GM21717 (cell line): ENCODE results near the gene FRAT1.
"Not testable (repeated sequence)": the region's sequence is repeated elsewhere in the genome, so short reads cannot be mapped to it uniquely, and the experiment has no call there.

Source experiments
- ATAC-seq: cut with Tn5 transposase; IDR thresholded peaks from one replicate; pipeline ENCODE4 v1.9.1; 2021; ENCODE audit warnings: mild to moderate bottlenecking, moderate library complexity; ENCODE audit not compliant: unreplicated experiment

The FRAT1 gene

GRCh38 chr10:97318772-97319651, at the start of gene FRAT1:
FRAT1 (plus strand) TSS chr10:97319271; CDS start chr10:97319454, 183 bp downstream.
- peak; percentile 74 for ATAC-seq

- ATAC-seq: no peak
Measured at GRCh38 chr10:97270523-97271154, 48.4 kb upstream of the FRAT1 start.

GRCh38 chr10:97273700-97274099, 45.4 kb upstream of the FRAT1 start:
- no peak for ATAC-seq

- no peak for ATAC-seq
Measured at GRCh38 chr10:97274828-97275227, 44.2 kb upstream of the FRAT1 start.

GRCh38 chr10:97277551-97277950, 41.5 kb upstream of the FRAT1 start:
- no peak for ATAC-seq

DNA sequence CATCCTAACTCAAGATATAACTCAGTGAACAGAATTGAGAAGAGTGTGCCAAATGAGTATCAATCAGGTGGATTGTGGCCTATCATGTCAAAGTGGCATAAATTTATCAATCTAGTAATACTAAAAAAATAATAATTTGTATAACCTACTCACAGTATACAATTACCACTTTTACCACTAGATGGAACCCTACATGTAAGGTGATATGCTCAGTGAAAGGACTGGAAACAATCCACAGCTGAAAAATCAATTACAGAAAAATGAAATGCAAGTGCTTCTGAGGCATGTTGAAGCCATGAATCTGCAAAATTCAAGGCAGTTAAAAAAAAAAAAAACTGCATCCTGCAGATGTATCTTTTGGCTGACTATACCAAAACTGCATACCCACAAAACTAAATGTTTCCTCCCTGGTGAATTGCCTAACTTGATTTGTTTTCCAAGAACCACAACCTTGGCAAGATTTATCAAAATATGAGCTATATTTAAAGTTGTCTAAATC, 40.5 kb upstream of the FRAT1 start:
- ATAC-seq: no peak

GRCh38 chr10:97279121-97279815, 39.8 kb upstream of the FRAT1 start:
- no peak for ATAC-seq

DNA sequence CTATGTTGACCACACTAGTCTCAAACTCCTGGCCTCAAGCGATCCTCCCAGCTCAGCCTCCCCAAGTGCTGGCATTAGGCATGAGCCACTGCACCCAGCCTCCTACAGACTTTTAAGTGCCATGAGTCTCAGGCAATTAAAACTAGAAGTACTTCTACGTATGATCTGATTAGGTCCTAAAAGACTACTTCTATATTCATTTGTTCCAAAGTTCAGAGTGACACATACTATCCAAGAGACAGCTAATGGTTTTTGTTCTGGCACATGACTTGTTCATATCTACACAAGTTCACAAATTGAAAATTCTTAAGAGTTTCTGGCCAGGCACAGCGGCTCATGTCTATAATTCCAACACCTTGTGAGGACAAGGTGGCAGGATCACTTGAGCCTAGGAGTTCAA, 38.3 kb upstream of the FRAT1 start:
- ATAC-seq: no peak

- ATAC-seq: not testable (repeated sequence)
Measured at GRCh38 chr10:97290076-97290475, 29.0 kb upstream of the FRAT1 start.

GRCh38 chr10:97290576-97291356, 28.3 kb upstream of the FRAT1 start:
- ATAC-seq: not testable (repeated sequence)

DNA sequence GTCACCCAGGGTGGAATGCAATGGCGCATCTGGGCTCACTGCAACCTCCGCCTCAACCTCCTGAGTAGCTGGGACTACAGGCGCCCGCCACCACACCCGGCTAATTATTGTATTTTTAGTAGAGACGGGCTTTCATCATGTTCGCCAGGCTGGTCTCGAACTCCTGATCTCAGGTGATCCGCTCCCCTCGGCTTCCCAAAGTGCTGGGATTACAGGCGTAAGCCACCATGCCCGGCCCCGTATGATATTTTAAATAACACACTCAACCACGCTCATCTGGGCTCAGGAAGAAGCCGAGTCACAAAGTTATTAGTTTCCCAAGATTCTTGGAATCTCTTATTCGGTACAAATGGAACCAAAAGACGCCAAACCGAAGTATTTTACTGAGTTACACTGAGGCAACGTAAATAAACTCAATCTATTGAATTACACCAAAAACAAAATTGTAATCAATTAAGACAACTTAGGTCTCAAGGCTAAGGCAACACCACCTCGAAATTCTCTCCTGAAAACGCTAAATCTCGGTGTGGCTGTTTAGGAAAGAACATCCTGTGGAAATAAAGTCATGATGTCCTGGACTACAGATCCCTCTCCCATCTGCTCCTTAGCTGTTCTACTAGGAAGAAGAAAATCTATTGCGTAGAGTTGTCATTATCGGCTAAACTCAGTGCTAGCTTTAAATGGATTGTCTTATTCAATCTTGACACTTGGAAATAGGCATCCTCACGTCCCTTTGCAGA, 27.5 kb upstream of the FRAT1 start:
- no peak for ATAC-seq

DNA sequence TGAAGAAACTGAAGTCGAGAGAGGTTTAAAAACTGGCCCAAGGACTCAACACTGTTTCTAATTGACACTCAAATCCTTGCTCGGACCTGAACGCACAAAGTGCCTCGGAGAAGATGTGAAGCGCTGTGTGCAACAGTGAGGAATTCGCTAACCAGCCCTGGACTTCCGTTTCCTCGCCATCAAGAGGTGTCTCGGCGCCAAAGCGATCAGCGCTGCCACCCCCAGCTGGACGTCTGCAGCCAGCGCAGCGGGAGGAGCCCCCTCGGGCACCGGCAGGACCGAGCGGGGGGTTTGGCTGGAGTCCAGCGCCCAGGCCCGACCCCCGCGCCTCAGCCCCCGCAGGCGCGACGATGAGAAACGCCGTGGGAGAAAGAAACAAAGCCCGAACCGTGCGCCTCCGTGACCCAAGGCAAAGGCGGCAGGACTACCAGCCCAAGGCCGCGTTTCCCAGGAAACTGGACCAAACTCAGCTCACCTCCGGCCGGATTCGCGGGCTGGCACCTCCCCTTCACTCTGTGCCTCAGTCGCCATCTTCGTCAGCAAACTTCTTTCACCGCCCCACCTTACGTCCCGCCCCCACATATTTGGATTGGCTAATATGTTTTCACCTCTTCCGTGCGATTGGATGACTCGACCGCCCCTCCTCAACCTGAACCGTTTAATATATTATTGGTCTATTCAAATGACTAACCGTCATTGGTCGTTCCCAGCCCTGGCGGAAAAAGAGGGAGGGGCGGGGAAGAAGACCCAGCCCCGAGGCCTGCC, 26.8 kb upstream of the FRAT1 start, which contains the start of gene ARHGAP19:
Gene ARHGAP19, minus strand, starts transcription at position 541 of the 765 bp plus-strand sequence. Its CDS starts 10 bp downstream, at position 531.
- ATAC-seq: peak; percentile 94

DNA sequence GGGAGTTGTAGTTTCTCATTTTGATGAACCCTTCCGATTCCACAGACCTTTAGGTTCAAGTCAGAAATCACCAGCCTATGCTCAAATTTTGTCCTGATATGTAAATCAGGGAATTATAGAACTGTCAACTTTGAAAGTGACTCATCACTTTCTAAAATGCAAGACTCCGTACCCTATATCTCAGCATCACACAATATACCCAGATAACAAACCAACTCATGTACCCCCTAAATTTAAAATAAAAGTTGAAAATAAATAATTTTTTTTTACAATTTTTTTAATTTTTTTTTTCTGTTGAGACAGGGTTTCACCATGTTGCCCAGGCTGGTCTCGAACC, 26.2 kb upstream of the FRAT1 start:
- no peak for ATAC-seq

DNA sequence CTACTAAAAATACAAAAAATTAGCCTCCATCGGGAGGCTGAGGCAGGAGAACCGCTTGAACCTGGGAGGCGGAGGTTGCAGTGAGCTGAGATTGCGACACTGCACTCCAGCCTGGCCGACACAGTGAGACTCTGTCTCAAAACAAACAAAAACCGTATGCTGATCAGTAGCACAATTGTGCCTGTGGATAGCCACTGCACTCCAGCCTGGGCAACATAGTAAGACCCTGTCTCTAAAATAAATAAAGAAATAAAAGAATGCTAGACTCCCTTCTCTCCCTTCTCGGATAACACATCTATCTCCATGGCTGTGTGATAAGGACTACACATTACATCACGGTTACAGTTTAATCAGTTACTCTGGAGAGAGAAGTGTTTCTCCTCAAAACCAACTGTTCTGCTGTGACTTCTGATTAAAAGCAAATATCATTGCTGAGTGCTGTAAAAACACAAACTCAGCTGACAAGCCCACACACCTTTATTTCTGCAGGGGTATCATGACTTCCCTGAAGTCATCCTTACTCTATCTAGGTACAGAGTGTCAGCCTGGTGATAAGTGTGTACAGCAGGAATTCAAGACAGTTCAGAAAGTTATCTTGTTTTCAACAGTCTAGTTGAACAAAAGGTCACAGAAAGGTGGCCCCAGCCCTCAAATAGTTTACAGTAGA, 21.4 kb upstream of the FRAT1 start:
- no peak for ATAC-seq

- no peak for ATAC-seq
Measured at GRCh38 chr10:97298223-97298571, 20.9 kb upstream of the FRAT1 start.

DNA sequence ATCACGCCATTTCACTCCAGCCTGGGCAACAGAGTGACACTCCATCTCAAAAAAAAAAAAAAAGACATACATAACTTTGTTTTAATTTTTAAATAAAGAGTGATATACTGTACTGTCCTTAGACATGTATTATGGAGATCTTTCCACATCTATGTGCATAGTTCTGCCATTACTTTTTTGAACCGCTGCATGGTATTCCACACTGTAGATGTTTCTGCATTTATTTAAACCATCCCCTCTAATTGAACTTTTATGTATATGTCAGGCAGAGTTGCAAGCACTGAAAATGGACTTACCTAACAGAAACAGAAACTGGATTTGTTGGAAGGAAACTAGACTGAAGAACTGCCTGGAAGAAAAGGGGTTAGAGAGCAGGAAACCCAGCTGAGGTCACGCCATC, 18.1 kb upstream of the FRAT1 start:
- no peak for ATAC-seq

DNA sequence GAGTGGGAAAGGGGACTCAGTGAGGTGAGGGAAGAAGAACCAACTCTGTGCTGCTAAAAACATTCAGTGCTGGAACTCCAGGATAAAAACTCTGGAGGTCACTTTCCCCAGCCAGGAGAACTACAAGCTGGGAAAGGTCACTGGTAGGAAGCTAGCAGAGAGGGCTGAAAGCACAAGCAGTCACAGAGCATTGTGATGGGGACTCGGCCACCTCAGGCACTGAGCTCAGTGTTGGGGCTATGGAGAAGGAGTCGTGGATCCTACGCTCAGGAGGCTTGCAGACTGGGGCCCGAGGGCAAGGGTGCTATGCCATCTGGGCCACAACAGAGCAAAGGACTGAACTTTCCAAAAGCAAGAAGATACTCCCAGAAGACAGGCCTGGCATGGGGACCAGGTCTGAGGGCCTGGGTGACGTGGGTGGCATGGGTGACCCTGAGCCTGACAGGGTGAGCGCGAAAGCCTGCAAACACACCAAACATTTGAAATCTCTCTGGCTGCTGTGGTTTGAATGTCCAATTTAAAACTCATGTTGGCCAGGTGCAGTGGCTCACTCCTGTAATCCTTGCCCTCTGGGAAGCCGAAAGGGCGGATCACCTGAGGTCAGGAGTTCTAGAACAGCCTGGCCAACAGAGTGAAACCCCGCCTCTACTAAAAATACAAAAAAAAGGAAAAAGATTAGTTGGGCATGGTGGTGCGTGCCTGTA, 16.8 kb upstream of the FRAT1 start:
- ATAC-seq: no peak

DNA sequence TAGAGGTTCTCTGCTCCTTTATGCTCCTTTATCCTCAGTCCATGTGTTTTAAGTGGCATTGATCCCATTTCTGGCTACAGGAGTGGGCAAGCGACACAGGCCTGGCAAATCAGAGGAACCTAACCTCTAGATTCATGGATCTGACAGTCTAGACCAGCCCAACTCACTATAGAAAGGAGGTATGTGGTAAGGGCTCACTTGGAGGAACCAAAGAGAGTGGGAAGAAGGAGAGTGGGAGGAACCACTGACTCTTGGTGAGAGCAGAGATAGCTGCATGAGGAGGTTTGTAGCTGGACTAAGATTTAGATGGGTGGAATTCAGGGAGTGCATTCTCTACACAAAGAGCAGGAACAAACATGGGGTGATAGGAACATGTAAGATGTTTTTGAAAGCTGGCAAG, 11.6 kb upstream of the FRAT1 start:
- ATAC-seq: no peak
